ENCODE measurements around the gene RELA. TPM values are rescaled to one million over a fixed set of nuclear protein-coding genes. Genes with fewer than 3 reads are reported as not detected.
"Not testable (repeated sequence)": the region's sequence is repeated elsewhere in the genome, so short reads cannot be mapped to it uniquely, and the experiment has no call there.

Gene RELA
- total and polyA plus RNA-seq, 8 donors, result 29.8 to 46.6 (median 35.4) TPM

- no peaks in the 10 kb centered on the region for H3K9me3 ChIP-seq
- H3K27ac ChIP-seq, result peak overlapping the region; percentile 91 to 99 (median 95)
- WGBS, 2 donors, result 34 to 38% methylated on average over 25 of the region's 25 CpGs
- H3K27me3 ChIP-seq, result no peaks in the 10 kb centered on the region
- DNase-seq (peak in 4 of 6 donors; percentile 41 to 85 (median 57)), FAIRE-seq (no peak), ATAC-seq (no peak)
- intact Hi-C loops (cut with DNase I), result no loop called here
- peak overlapping the region; percentile 81 to 98 (median 90) for H3K4me3 ChIP-seq
- H3K4me1 ChIP-seq, result peaks cover 8 to 14% (median 13%) of the 10 kb centered on the region in 3 donors
- peaks cover 4 to 44% (median 29%) of the 10 kb centered on the region in 3 donors for H3K36me3 ChIP-seq
- TF ChIP-seq CTCF (IDR thresholded peaks at IDR 0.05), result no peak
Measured at GRCh38 chr11:65661599-65662246, 993 bp downstream of the RELA start.

GRCh38 chr11:65660908-65661307 lies 1.8 kb downstream of the RELA start:
- FAIRE-seq; H3K27me3 ChIP-seq; DNase-seq; intact Hi-C loops (cut with DNase I); H3K4me3 ChIP-seq; ATAC-seq; H3K9me3 ChIP-seq; H3K27ac ChIP-seq: not testable (repeated sequence)
- 91 to 97% methylated on average over 9 of the region's 9 CpGs for WGBS, 2 donors
- H3K4me1 ChIP-seq, result peaks cover 8 to 14% (median 13%) of the 10 kb centered on the region in 3 donors
- peaks cover 4 to 51% (median 31%) of the 10 kb centered on the region in 3 donors for H3K36me3 ChIP-seq

- no peak for TF ChIP-seq CTCF (IDR thresholded peaks at IDR 0.05)
- DNase-seq (no peak), ATAC-seq (no peak), FAIRE-seq (no peak)
- no peaks in the 10 kb centered on the region for H3K27me3 ChIP-seq
- peaks cover 8 to 14% (median 13%) of the 10 kb centered on the region in 3 donors for H3K4me1 ChIP-seq
- no peaks in the 10 kb centered on the region for H3K9me3 ChIP-seq
- no peak overlapping the region for H3K4me3 ChIP-seq
- intact Hi-C loops (cut with DNase I), result no loop called here
- peaks cover 4 to 59% (median 37%) of the 10 kb centered on the region in 3 donors for H3K36me3 ChIP-seq
- H3K27ac ChIP-seq, result no peak overlapping the region
- WGBS, 2 donors, result 89 to 94% methylated on average over 9 of the region's 9 CpGs
Measured at GRCh38 chr11:65660038-65660437, 2.7 kb downstream of the RELA start.

GRCh38 chr11:65658174-65659021 lies 4.3 kb downstream of the RELA start:
- Histone ChIP-seq H3K4me3 (no peak overlapping the region), H3K27ac (no peak overlapping the region), H3K27me3 (no peaks in the 10 kb centered on the region), H3K4me1 (peaks cover 16 to 17% (median 16%) of the 10 kb centered on the region in 3 donors), H3K9me3 (no peaks in the 10 kb centered on the region), H3K36me3 (peaks cover 4 to 67% (median 37%) of the 10 kb centered on the region in 3 donors)
- DNase-seq (peak in 1 of 6 donors; percentile 74), ATAC-seq (no peak), FAIRE-seq (no peak)
- no peak for TF ChIP-seq CTCF (IDR thresholded peaks at IDR 0.05)
- 92 to 93% methylated on average over 21 of the region's 21 CpGs for WGBS, 2 donors
- intact Hi-C loops (cut with DNase I), result no loop called here

- TF ChIP-seq CTCF (IDR thresholded peaks at IDR 0.05), result no peak
- Histone ChIP-seq H3K4me1 (peaks cover 20 to 22% (median 20%) of the 10 kb centered on the region in 3 donors), H3K9me3 (no peaks in the 10 kb centered on the region), H3K4me3 (no peak overlapping the region), H3K27ac (no peak overlapping the region), H3K27me3 (no peaks in the 10 kb centered on the region), H3K36me3 (peaks cover 4 to 67% (median 37%) of the 10 kb centered on the region in 3 donors)
- DNase-seq (no peak), ATAC-seq (no peak), FAIRE-seq (no peak)
- WGBS, 2 donors, result 85 to 90% methylated on average over 7 of the region's 7 CpGs
- intact Hi-C loops (cut with DNase I), result no loop called here
Measured at GRCh38 chr11:65657426-65657825, 5.3 kb downstream of the RELA start.

All from pancreas (tissue), 10 donors.